Ovary (tissue), 3 donors: ENCODE results near the gene HTT-AS.

Experiments
- EP300 ChIP-seq: sonication (generic); formaldehyde crosslinking; IDR thresholded peaks from one replicate; pipeline ENCODE4 v1.6.1; 2017; ENCODE audit warnings: antibody characterized with exemption
- POLR2A ChIP-seq: fragments of 450-650 bp; IDR thresholded peaks from one replicate; pipeline ENCODE4 v1.6.1; 2017; ENCODE audit warnings: antibody characterized with exemption, mild to moderate bottlenecking, moderate library complexity
- TF ChIP-seq, protein P1 (sequence below), 3 donors: fragments of 450-650 bp in 2 of 3; fragments of 200-600 bp in 1 of 3; IDR thresholded peaks; one replicate each; pipeline versions ENCODE4 v1.5.1 to v1.8.0; 2016 to 2022; ENCODE audit warnings: antibody characterized with exemption in 3 of 3, mild to moderate bottlenecking in 1 of 3
- donor health status: DM: no; HTN: no; CAD: no.

- TF ChIP-seq, protein P1, sequence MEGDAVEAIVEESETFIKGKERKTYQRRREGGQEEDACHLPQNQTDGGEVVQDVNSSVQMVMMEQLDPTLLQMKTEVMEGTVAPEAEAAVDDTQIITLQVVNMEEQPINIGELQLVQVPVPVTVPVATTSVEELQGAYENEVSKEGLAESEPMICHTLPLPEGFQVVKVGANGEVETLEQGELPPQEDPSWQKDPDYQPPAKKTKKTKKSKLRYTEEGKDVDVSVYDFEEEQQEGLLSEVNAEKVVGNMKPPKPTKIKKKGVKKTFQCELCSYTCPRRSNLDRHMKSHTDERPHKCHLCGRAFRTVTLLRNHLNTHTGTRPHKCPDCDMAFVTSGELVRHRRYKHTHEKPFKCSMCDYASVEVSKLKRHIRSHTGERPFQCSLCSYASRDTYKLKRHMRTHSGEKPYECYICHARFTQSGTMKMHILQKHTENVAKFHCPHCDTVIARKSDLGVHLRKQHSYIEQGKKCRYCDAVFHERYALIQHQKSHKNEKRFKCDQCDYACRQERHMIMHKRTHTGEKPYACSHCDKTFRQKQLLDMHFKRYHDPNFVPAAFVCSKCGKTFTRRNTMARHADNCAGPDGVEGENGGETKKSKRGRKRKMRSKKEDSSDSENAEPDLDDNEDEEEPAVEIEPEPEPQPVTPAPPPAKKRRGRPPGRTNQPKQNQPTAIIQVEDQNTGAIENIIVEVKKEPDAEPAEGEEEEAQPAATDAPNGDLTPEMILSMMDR (IDR thresholded peaks at IDR 0.05) = no peak
- TF ChIP-seq POLR2A (no peak), EP300 (no peak)
These were observed 11.8 kb upstream of the HTT-AS start for GRCh38 chr4:3085948-3086670.
